ENCODE results near the gene PLCB1. TPM values are rescaled to one million over a fixed set of nuclear protein-coding genes. Genes with fewer than 3 reads are reported as not detected.

PLCB1 gene
- total RNA-seq, 1 donor from 2014 or later = 10.8 TPM

DNA sequence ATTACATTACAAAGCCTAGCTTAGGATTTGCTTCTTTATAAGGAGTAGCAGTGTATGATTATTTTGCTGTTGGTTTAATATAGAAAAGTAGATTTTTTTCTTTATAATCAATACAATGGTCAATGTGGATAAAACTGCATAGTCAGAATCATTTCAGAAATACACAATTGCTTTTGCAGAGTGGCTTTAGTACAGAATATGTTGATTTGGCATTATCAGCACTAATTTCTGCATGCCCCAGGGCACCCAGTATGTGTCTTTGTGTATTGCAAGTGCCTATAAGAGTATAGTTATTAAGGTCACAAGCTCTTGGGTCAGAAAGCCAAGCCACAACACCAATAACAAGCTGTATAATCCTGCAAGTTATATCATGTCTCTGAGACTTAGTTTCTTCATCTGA, 258.4 kb downstream of the PLCB1 start:
- Mint-ChIP-seq H3K27me3 (ENCODE audit: low read depth) (no peaks in the 10 kb centered on the region), H3K36me3 (ENCODE audit: low read depth) (no peaks in the 10 kb centered on the region), H3K4me3 (ENCODE audit: unreplicated experiment) (no peak overlapping the region), H3K4me1 (ENCODE audit: low read depth) (peaks cover 26% of the 10 kb centered on the region), H3K9me3 (ENCODE audit: low read depth) (no peaks in the 10 kb centered on the region), H3K27ac (ENCODE audit: unreplicated experiment) (no peak overlapping the region)
- TF ChIP-seq, protein P1, sequence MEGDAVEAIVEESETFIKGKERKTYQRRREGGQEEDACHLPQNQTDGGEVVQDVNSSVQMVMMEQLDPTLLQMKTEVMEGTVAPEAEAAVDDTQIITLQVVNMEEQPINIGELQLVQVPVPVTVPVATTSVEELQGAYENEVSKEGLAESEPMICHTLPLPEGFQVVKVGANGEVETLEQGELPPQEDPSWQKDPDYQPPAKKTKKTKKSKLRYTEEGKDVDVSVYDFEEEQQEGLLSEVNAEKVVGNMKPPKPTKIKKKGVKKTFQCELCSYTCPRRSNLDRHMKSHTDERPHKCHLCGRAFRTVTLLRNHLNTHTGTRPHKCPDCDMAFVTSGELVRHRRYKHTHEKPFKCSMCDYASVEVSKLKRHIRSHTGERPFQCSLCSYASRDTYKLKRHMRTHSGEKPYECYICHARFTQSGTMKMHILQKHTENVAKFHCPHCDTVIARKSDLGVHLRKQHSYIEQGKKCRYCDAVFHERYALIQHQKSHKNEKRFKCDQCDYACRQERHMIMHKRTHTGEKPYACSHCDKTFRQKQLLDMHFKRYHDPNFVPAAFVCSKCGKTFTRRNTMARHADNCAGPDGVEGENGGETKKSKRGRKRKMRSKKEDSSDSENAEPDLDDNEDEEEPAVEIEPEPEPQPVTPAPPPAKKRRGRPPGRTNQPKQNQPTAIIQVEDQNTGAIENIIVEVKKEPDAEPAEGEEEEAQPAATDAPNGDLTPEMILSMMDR (IDR thresholded peaks at IDR 0.05) = no peak
- DNase-seq (ENCODE audit: low spot score) = no peak

DNA sequence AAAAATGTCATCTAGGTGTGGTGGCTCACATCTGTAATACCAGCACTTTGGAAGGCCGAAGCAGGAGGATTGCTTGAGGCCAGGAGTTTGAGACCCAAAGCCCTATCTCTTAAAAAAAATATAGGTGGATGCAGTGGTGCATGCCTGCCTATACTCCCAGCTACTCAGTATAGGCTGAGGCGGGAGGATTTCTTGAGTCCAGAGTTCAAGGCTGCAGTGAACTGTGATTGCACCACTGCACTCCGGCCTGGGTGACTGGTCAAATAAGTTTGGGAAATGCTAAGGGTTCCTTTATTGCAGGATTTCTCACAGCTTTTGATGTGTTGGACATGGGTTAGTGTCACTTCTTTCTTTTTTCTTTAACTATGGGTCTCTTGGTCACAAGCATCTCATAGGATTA, 261.3 kb downstream of the PLCB1 start:
- no peak for DNase-seq (ENCODE audit: low spot score)
- Mint-ChIP-seq H3K27me3 (ENCODE audit: low read depth) (no peaks in the 10 kb centered on the region), H3K27ac (ENCODE audit: unreplicated experiment) (no peak overlapping the region), H3K9me3 (ENCODE audit: low read depth) (peaks cover under 1% of the 10 kb centered on the region), H3K4me3 (ENCODE audit: unreplicated experiment) (no peak overlapping the region), H3K4me1 (ENCODE audit: low read depth) (peaks cover 15% of the 10 kb centered on the region), H3K36me3 (ENCODE audit: low read depth) (no peaks in the 10 kb centered on the region)
- TF ChIP-seq, protein P1 (IDR thresholded peaks at IDR 0.05) = no peak

DNA sequence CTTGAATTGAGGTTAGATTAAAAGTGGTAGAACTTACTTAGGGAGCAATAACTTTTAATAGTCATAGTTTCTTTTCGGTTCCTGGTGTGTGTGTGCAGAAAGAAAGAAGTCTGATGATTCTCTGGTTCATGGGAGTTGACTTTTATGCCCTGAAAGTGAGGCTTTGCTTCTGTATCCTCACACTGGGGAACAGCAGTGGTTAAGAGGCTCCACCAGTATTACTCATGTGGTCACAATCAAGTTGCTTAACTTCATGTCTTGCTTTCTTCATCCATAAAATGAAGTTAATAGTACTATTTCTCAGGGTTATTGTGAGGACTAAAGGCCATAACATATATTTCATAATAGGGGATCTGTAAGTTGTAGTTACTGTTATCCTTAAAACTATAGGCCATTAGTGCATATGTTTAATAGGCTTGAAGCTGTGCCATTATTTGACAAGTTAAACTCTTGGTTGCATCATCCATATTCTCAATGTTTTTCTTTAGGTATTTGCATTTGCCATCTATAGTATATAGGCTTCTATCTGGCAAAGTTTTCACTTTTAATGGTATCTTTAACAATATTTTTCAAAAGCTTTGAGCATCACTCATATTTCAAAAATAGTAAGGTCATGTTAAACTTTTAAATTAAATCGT, 262.4 kb downstream of the PLCB1 start:
- H3K36me3 Mint-ChIP-seq (ENCODE audit: low read depth) = no peaks in the 10 kb centered on the region
- H3K27me3 Mint-ChIP-seq (ENCODE audit: low read depth) = no peaks in the 10 kb centered on the region
- H3K27ac Mint-ChIP-seq (ENCODE audit: unreplicated experiment) = no peak overlapping the region
- H3K4me3 Mint-ChIP-seq (ENCODE audit: unreplicated experiment) = no peak overlapping the region
- peaks cover 5% of the 10 kb centered on the region for H3K4me1 Mint-ChIP-seq (ENCODE audit: low read depth)
- TF ChIP-seq, protein P1 (IDR thresholded peaks at IDR 0.05) = no peak
- DNase-seq (ENCODE audit: low spot score) = no peak
- peaks cover 2% of the 10 kb centered on the region for H3K9me3 Mint-ChIP-seq (ENCODE audit: low read depth)

DNA sequence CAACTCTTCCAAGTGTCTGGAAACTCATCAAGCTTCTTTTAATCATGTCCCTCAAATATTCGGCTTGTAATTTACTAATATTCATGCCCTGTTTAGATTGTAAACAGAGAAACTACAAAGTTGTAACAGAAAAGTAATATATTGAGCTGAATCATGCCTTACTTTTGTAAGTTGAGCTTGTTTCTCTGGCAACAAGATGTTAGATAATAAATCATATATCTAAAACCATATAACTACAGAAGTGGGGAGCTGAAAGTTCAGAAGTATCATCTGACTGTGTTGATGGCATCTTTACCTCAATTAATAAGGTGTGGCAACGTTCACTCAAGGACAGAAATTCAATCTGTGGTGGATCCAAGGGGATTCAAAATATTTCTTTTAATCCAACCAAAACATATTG, 263.9 kb downstream of the PLCB1 start:
- Mint-ChIP-seq H3K27ac (ENCODE audit: unreplicated experiment) (no peak overlapping the region), H3K4me1 (ENCODE audit: low read depth) (no peaks in the 10 kb centered on the region), H3K36me3 (ENCODE audit: low read depth) (no peaks in the 10 kb centered on the region), H3K4me3 (ENCODE audit: unreplicated experiment) (no peak overlapping the region), H3K27me3 (ENCODE audit: low read depth) (no peaks in the 10 kb centered on the region), H3K9me3 (ENCODE audit: low read depth) (peaks cover 2% of the 10 kb centered on the region)
- TF ChIP-seq, protein P1 (IDR thresholded peaks at IDR 0.05) = no peak
- no peak for DNase-seq (ENCODE audit: low spot score)

DNA sequence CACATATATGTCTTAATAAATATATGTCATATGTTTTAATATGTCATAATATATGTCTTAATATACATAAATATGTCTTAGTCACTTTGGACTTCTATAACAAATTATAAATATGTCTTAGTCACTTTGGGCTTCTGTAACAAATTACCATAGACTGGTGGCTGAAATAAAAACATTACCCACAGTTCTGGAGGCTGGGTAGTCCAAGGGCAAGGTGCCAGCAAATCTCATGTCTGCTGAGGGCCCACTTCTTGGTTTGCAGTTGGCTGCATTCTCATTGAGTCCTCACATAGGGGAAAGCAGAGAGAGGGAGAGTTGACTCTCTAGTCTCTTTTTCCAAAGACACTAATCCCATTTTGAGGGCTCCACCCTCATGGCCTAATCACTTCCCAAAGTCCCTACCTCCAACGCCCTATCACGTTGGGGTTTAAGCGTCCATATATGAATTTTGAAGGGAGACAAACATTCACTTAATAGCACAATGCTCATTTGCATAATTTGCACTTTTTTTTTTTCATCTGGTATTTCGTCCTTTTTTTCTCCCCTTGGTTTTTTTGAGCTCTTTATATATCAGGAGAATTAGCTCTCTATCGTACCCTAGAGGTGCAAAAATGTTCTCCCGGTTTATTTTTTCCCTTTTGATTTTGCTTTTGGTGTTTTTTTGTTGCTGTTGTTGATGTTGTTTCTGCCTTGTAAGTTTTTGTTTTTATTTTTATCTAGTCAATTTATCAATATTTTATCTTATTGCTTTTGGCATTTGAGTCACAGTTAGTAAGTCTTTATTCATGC, 266.4 kb downstream of the PLCB1 start:
- TF ChIP-seq, protein P1 (IDR thresholded peaks at IDR 0.05) = peak; percentile 45
- Mint-ChIP-seq H3K9me3 (ENCODE audit: low read depth) (peaks cover 2% of the 10 kb centered on the region), H3K4me3 (ENCODE audit: unreplicated experiment) (no peak overlapping the region)

More for the DNA sequence above, 266.4 kb downstream of the PLCB1 start:
- Mint-ChIP-seq H3K27me3 (ENCODE audit: low read depth) (no peaks in the 10 kb centered on the region), H3K4me1 (ENCODE audit: low read depth) (peaks cover 5% of the 10 kb centered on the region), H3K36me3 (ENCODE audit: low read depth) (peaks cover 2% of the 10 kb centered on the region), H3K27ac (ENCODE audit: unreplicated experiment) (no peak overlapping the region)
- no peak for DNase-seq (ENCODE audit: low spot score)

Data from chondrocyte (in vitro differentiated cells).